Measurements from ENCODE around the gene TBPL2.

DNA sequence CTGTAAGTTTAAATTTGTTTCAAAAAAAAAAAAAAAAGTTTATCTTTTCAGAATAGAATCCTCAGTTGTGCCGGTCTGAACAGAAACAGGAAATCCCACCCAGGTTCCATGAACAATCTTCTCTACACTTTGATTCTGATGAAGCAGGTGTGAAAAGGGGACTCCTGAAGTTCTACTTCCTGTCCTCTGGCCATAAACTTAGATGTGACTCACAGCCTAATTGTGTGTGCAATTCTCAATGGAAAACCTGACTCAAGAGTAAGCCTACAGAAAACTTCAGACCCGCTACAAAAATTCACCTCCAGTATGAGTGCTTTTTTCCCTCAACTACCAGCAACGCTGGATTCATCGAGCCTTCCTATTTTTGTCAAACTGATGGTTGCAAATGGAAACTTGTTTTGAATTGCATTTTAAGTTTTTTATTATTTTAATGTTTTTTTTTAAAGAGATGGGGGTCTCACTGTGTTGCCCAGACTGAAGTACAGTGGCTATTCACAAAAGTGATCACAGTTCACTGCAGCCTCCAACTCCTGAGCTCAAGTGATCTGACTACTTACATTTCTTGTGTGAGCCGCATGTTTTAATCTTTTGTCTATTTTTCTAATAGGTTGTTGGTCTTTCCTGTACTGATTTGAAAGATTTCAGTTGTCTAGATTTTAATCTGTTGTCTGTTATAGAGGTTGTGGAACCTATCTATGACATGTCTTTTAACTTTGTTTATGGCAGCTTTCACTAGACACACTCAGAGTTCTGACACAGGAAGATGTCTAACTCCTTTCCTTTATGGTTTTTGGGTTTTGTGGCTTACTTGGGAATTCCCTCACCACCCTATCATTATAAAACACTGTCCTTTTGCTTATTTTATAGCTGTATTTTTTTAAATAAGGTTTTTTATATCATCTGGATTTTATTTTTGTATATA, 66.4 kb downstream of the TBPL2 start:
- TF ChIP-seq POLR2AphosphoS5 (IDR thresholded peaks at IDR 0.05; ENCODE audit: insufficient read depth, low read depth, low read length): no peak
- no peak for TF ChIP-seq POLR2A (IDR thresholded peaks at IDR 0.05; ENCODE audit: low read depth, low read length)

Data from endothelial cell of umbilical vein (primary cell).